ENCODE results near the gene DLGAP1. TPM values are rescaled to one million over a fixed set of nuclear protein-coding genes. Genes with fewer than 3 reads are reported as not detected.
A peak's percentile ranks its signal among the peaks of the same experiment; 100 is the strongest.

The DLGAP1 gene
- total and polyA plus RNA-seq, 5 experiments from 2014 or later = not detected

- no peak overlapping the region for H3K27ac Mint-ChIP-seq
- no peaks in the 10 kb centered on the region for H3K9me3 Mint-ChIP-seq
- H3K27me3 Mint-ChIP-seq = peaks cover 0 to 3% (median 0%) of the 10 kb centered on the region in 5 donors
- no peak overlapping the region for H3K4me3 Mint-ChIP-seq
- ATAC-seq (no peak), DNase-seq (no peak)
- POLR2A ChIA-PET = no interaction called here
- H3K36me3 Mint-ChIP-seq = no peaks in the 10 kb centered on the region
- H3K4me1 Mint-ChIP-seq = peaks cover 2 to 13% (median 5%) of the 10 kb centered on the region in 4 donors
Observed at GRCh38 chr18:3645384-3646156, 809.5 kb downstream of the DLGAP1 start.

GRCh38 chr18:3634250-3634939 lies 820.7 kb downstream of the DLGAP1 start:
- ATAC-seq = no peak
- peaks cover 0 to 1% (median 0%) of the 10 kb centered on the region in 4 donors for H3K4me1 Mint-ChIP-seq
- DNase-seq = no peak
- H3K4me3 Mint-ChIP-seq = no peak overlapping the region
- POLR2A ChIA-PET = interaction anchor here (0.5 kb wide), 1 partner anchor 1058 kb away, joined by 3 read pairs; no protein-coding TSS in a partner anchor
- H3K9me3 Mint-ChIP-seq = no peaks in the 10 kb centered on the region
- no peak overlapping the region for H3K27ac Mint-ChIP-seq
- no peaks in the 10 kb centered on the region for H3K27me3 Mint-ChIP-seq
- no peaks in the 10 kb centered on the region for H3K36me3 Mint-ChIP-seq

- Mint-ChIP-seq H3K9me3 (no peaks in the 10 kb centered on the region), H3K36me3 (no peaks in the 10 kb centered on the region), H3K4me3 (no peak overlapping the region), H3K27ac (no peak overlapping the region), H3K27me3 (no peaks in the 10 kb centered on the region), H3K4me1 (peaks cover 0 to 1% (median 0%) of the 10 kb centered on the region in 4 donors)
- POLR2A ChIA-PET = no interaction called here
- ATAC-seq (no peak), DNase-seq (no peak)
Observed at GRCh38 chr18:3631887-3632286, 823.2 kb downstream of the DLGAP1 start.

GRCh38 chr18:3626929-3627458 lies 828.1 kb downstream of the DLGAP1 start:
- Mint-ChIP-seq H3K27ac (no peak overlapping the region), H3K4me3 (no peak overlapping the region), H3K27me3 (no peaks in the 10 kb centered on the region), H3K4me1 (peaks cover 9 to 18% (median 14%) of the 10 kb centered on the region in 4 donors), H3K36me3 (no peaks in the 10 kb centered on the region), H3K9me3 (no peaks in the 10 kb centered on the region)
- POLR2A ChIA-PET = no interaction called here
- DNase-seq (no peak), ATAC-seq (no peak)

- ATAC-seq (no peak), DNase-seq (no peak)
- Mint-ChIP-seq H3K9me3 (no peaks in the 10 kb centered on the region), H3K27me3 (no peaks in the 10 kb centered on the region), H3K27ac (peak overlapping the region in 2 of 10 donors; percentile 27 to 41), H3K36me3 (no peaks in the 10 kb centered on the region), H3K4me1 (peaks cover 9 to 18% (median 14%) of the 10 kb centered on the region in 4 donors), H3K4me3 (no peak overlapping the region)
- POLR2A ChIA-PET = no interaction called here
Observed at GRCh38 chr18:3625742-3626091, 829.4 kb downstream of the DLGAP1 start.

- DNase-seq = peak in 4 of 10 donors; percentile 14 to 38 (median 32)
- peak; percentile 90 to 94 for ATAC-seq
- Mint-ChIP-seq H3K36me3 (no peaks in the 10 kb centered on the region), H3K27ac (peak overlapping the region in 6 of 10 donors; percentile 11 to 74 (median 27)), H3K27me3 (no peaks in the 10 kb centered on the region), H3K9me3 (no peaks in the 10 kb centered on the region), H3K4me1 (peaks cover 9 to 18% (median 14%) of the 10 kb centered on the region in 4 donors), H3K4me3 (peak overlapping the region in 7 of 10 donors; percentile 3 to 76 (median 30))
- POLR2A ChIA-PET = no interaction called here
Observed at GRCh38 chr18:3624935-3625741, 830.0 kb downstream of the DLGAP1 start.

GRCh38 chr18:3624546-3624934 lies 830.6 kb downstream of the DLGAP1 start:
- no peaks in the 10 kb centered on the region for H3K27me3 Mint-ChIP-seq

GRCh38 chr18:3623769-3624545 lies 831.1 kb downstream of the DLGAP1 start:
- peaks cover 9 to 18% (median 14%) of the 10 kb centered on the region in 4 donors for H3K4me1 Mint-ChIP-seq
- no peak for DNase-seq
- POLR2A ChIA-PET = interaction anchor here (0.6 to 0.7 kb wide), 2 partner anchors 30 to 202 kb away, joined by 3 to 4 read pairs; no protein-coding TSS in a partner anchor

More at GRCh38 chr18:3624546-3624934, 830.6 kb downstream of the DLGAP1 start:
- Mint-ChIP-seq H3K27ac (peak overlapping the region in 4 of 10 donors; percentile 23 to 74 (median 41)), H3K36me3 (no peaks in the 10 kb centered on the region), H3K4me3 (peak overlapping the region in 7 of 10 donors; percentile 3 to 76 (median 30)), H3K9me3 (no peaks in the 10 kb centered on the region), H3K4me1 (peaks cover 9 to 18% (median 14%) of the 10 kb centered on the region in 4 donors)
- DNase-seq (no peak), ATAC-seq (no peak)
- POLR2A ChIA-PET = interaction anchor here (0.6 to 0.7 kb wide), 2 partner anchors 30 to 202 kb away, joined by 3 to 4 read pairs; no protein-coding TSS in a partner anchor

GRCh38 chr18:3620146-3621119 lies 834.7 kb downstream of the DLGAP1 start:
- peak overlapping the region in 1 of 10 donors; percentile 49 for H3K27ac Mint-ChIP-seq
- no peaks in the 10 kb centered on the region for H3K36me3 Mint-ChIP-seq
- H3K4me3 Mint-ChIP-seq = no peak overlapping the region
- ATAC-seq (no peak), DNase-seq (no peak)
- POLR2A ChIA-PET = no interaction called here
- H3K9me3 Mint-ChIP-seq = no peaks in the 10 kb centered on the region
- no peaks in the 10 kb centered on the region for H3K27me3 Mint-ChIP-seq
- peaks cover 9 to 17% (median 13%) of the 10 kb centered on the region in 4 donors for H3K4me1 Mint-ChIP-seq

More at GRCh38 chr18:3623769-3624545, 831.1 kb downstream of the DLGAP1 start:
- Mint-ChIP-seq H3K36me3 (no peaks in the 10 kb centered on the region), H3K9me3 (no peaks in the 10 kb centered on the region), H3K4me3 (no peak overlapping the region), H3K27ac (peak overlapping the region in 2 of 10 donors; percentile 31), H3K27me3 (no peaks in the 10 kb centered on the region)
- ATAC-seq = no peak

- Mint-ChIP-seq H3K27me3 (no peaks in the 10 kb centered on the region), H3K36me3 (no peaks in the 10 kb centered on the region), H3K27ac (peak overlapping the region in 1 of 10 donors; percentile 49), H3K4me1 (peaks cover 4 to 10% (median 6%) of the 10 kb centered on the region in 4 donors), H3K4me3 (no peak overlapping the region), H3K9me3 (no peaks in the 10 kb centered on the region)
- DNase-seq = no peak
- no peak for ATAC-seq
- POLR2A ChIA-PET = no interaction called here
Observed at GRCh38 chr18:3619746-3620145, 835.4 kb downstream of the DLGAP1 start.

GRCh38 chr18:3619222-3619621 lies 835.9 kb downstream of the DLGAP1 start:
- H3K4me1 Mint-ChIP-seq = peaks cover 0 to 5% (median 2%) of the 10 kb centered on the region in 4 donors
- ATAC-seq = no peak
- POLR2A ChIA-PET = no interaction called here
- no peaks in the 10 kb centered on the region for H3K36me3 Mint-ChIP-seq
- no peak overlapping the region for H3K27ac Mint-ChIP-seq
- H3K4me3 Mint-ChIP-seq = no peak overlapping the region
- no peaks in the 10 kb centered on the region for H3K27me3 Mint-ChIP-seq
- DNase-seq = no peak
- H3K9me3 Mint-ChIP-seq = no peaks in the 10 kb centered on the region
